GM18951 (cell line): ENCODE results near the gene IRF7.

ENCODE experiments used
- POLR2A ChIP-seq: IDR thresholded peaks from 4 replicates; pipeline ENCODE4 v1.6.1; 2011; ENCODE audit warnings: mild to moderate bottlenecking; ENCODE audit not compliant: insufficient read length, insufficient read depth; ENCODE audit errors: extremely low read depth
- in situ Hi-C: fragments of 300-500 bp; cut with MboI; formaldehyde crosslinking; loops from one replicate; pipeline ENCODE4 v1.12.0; 2022; ENCODE audit warnings: low sequenced_read_pairs, mixed read lengths, inconsistent platforms; ENCODE audit not compliant: unreplicated experiment

The IRF7 gene

DNA sequence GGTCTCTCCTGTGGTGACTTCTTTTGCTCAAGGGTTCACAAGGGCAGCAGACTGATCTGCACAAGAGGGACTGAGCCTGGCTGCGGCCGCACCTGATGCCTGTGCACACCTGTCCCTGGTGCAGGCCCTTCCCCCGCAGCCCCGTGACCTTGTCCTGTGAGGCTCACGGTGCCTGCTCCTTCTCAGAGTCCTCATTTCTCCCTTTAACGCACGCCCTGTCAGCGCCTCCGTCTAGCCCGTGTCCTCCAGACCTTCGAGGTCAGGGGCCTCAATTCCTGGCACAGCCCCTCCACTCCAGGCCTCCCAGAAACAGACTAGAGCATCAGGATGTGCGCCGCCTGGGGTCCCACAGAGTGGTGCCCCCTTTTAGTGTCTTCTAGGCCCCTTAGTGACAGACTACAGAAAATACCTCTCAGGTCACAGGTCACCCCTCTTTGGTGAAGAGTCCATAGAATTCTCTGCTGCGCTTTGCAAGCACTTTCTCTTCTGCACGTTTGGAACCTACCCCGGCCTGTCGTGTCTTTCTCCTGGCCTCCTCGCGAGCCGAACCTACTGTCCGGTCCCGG lies 20.3 kb upstream of the IRF7 start:
- TF ChIP-seq POLR2A: no peak
- in situ Hi-C loops: no loop called here

DNA sequence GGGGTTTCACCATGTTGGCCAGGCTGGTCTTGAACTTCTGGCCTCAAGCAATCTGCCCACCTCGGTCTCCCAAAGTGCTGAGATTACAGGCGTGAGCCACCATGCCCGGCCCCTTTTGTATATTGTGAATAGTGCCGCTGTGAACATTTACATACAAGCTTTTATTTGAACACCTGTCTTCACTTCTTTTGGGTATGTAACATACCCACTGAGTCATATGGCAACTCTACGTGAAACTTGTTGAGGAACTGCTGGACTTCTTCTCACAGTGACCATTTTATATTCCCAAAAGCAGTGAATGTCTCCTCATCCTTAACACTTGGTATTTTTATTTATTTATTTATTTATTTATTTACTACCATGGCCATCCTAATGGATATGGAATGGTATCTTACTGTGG lies 15.1 kb upstream of the IRF7 start:
- no peak for TF ChIP-seq POLR2A
- in situ Hi-C loops: no loop called here

DNA sequence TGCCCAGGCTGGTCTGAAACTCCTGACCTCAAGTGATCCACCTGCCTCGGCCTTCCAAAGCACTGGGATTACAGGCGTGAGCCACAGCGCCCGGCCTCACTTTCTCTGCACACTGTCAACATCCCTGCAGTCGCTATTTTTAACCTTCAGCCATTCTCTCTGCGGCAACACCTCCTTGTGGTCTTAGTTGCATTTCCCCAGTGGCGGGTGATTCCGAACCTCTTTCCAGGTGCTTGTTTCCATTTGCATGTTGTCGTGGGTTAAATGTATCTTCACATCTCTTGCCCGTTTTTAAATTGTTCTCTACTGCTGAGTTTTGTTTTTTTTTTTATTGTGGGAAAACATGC lies 13.5 kb upstream of the IRF7 start:
- in situ Hi-C loops: no loop called here
- TF ChIP-seq POLR2A: no peak

DNA sequence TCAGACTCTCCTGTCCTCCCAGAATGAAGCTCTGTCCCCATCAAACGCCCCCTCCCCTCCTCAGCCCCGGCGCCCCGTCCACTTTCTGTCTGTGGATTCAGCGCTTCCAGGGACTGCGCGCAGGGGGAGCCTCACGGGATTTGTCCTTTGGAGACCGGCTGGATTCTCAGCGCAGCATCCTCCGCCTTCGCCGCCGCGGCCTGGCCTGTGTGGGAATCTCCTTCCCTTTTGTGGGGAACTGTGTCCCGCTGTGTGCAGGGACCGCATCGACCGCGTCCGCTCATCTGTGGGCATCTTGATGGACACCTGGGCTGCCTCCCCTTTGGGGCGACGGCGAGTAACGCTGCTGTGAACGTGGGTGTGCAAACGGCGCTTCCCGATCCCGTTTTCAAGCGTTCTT lies 12.3 kb upstream of the IRF7 start:
- TF ChIP-seq POLR2A: no peak
- in situ Hi-C loops: no loop called here

DNA sequence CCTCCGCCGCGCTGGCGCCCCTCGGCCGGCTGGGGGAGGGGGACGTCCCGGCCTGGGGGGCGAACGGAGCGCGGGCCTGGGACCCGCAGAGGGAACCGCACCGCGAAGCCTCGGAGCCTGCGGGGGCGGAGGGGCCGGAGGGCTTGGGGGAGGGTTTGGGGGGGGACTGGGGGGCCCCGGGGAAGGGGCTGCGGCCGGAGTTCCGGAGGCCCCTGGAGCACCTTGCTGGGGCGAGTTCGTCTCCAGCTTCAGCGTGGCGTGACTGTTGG lies 11.5 kb upstream of the IRF7 start:
- no peak for TF ChIP-seq POLR2A
- in situ Hi-C loops: no loop called here

DNA sequence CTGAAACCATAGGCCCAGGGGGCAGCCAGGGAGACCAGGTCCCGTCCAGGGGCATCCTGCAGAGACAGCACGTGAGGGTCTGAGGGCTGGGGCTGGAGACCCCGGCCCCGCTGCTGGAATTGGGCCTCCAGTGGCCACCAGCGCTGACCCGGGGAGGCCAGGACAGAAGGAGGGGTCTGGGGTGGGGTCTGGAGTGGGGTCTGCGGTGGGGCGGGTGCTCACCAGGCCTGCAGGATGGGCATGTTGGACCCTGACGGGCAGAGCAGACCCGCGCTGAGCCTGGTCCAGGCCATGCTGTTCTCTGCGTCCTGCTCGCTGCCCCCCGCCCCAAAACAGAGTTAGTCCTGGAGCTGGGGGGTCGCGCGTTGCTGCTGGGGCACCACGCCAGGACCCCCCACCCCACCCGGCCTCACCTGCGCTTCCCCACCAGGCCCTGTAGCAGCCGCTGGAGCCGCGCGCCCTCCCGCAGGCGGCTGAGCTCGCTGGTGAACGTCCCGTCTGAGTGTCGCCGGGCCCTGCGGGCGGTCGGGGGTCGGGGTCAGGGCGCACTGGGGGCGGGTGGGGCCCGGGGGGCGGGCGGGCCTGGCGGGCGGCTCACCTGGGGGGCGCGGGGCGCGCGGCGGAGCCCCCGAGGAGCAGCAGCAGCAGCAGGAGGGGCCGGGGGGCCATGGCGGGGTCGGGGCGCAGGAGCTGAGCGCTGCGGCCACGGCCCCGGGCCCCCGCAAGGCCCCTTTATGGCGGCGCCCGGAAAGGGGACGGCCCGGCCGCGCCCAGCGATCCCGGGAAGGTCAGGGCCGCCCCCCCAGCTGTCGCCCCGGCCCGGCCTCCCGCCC lies 10.9 kb upstream of the IRF7 start, which contains the start of gene SCT:
Gene SCT, minus strand, starts transcription at position 707 of the 833 bp plus-strand sequence. Its CDS starts 38 bp downstream, at position 669.
- in situ Hi-C loops: no loop called here
- no peak for TF ChIP-seq POLR2A

DNA sequence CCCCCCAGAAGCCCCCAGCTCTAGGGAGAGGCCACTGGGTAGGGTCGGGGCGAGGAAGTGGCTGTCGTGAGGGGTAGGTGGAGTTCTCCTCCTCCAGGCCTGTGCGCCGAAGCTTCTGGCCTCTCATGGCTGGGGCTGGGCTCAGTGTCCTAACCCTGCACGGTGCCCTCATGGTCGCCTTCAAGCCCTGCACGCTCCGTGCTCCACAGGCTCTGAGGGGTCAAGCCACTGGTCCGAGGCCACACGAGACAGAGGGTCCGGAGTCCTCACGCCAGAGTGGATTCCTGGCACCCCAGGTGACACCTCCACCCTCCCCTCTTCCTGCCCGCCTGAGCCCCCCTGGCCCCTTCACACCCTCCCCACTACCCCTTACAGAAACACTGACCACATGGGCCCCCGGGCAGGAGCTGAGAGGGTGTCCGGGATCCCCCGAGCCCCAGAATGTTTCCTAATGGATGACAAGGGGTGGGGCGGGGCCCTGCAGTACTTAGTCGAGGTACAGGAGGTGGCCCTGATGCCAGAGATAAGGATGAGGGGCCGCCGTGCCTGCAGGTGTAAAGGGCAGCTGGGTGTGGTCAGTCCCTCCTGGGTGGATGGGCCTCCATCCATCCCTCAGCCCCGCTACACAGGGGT lies 10.0 kb upstream of the IRF7 start:
- TF ChIP-seq POLR2A: no peak
- in situ Hi-C loops: no loop called here

DNA sequence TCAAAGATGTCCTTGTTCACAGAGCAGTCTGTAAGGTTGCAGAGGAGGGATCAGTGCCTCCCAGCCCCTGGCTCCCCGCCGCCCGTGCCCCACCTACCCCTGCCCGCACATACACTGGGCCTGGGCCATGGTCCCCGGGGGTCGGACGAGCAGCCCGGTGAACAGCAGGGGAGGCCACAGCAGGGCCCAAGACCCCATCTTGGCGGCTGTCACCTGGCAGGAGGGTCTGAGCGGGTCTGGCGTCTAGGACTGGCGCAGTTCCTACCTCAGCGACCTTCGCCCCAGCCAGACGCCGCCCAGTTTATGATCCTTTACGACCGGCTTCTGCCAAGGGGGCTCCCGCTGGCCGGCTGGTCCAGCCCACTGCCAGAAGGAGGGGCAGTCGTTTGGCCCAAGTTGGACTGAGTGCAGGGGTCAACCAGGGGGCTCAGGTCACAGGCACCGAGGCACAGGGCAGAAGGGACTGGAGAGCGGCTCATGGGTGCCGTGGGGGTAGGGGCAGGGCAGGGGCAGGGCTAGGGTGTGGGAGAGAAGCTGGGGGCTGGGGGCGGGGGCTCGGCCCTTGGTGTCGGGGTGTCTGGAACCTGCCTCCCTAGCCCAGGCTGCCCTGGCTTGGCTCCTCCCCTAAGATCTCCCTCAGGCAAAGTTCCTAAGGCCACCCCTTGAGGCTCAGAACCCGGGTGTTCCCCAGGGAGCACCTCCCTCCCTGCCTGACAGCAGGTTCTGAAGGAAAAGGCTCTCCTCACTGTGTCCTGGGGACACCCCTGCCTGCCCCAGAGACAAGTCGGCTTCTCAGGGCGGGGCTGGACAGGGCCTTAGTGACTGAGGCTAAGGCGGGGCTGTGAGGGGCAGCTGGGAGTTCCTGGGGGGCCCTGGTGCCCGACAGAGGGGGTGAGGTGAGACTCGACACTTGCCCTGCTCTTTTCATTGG lies 9.2 kb upstream of the IRF7 start, which contains the start of gene CDHR5:
Gene CDHR5, minus strand, starts transcription at position 251 of the 931 bp plus-strand sequence. Its CDS starts 53 bp downstream, at position 198.
- in situ Hi-C loops: no loop called here

DNA sequence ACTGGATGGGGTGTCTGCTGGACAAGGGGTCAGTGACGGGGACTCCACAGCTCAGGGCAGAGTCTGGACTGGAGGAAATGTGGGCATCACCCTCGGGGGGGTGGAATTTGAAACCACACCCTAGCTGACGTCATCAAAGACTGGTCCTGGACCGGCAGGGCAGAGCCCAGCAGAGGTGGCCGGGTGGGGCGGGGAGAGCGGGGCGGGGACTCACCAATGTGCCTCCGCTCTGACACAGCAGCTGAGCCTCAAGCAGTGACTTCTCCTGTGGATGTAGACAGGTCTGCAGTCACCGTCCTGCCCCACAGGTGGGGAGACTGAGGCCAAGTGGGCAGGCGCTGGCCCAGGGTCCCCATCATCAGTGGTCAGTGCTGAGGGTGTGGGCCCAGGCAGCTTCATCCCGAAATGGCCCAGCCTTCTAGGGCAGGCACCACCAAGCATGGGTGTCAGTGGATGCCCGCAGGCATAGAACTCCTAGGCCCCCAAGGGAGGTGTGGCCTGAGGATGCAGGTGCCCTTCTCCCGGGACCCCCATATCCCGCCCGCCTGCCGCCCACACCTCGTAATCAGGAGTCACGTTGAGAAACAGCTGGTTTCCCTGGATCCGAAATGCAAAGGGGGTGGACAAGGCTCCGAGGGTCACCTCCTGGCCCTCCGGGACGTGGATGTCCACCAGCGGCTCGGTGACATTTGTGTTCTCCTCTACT lies 8.4 kb upstream of the IRF7 start:
- in situ Hi-C loops: no loop called here
- TF ChIP-seq POLR2A: no peak

More for the DNA sequence above, 9.2 kb upstream of the IRF7 start, which contains the start of gene CDHR5:
- no peak for TF ChIP-seq POLR2A

DNA sequence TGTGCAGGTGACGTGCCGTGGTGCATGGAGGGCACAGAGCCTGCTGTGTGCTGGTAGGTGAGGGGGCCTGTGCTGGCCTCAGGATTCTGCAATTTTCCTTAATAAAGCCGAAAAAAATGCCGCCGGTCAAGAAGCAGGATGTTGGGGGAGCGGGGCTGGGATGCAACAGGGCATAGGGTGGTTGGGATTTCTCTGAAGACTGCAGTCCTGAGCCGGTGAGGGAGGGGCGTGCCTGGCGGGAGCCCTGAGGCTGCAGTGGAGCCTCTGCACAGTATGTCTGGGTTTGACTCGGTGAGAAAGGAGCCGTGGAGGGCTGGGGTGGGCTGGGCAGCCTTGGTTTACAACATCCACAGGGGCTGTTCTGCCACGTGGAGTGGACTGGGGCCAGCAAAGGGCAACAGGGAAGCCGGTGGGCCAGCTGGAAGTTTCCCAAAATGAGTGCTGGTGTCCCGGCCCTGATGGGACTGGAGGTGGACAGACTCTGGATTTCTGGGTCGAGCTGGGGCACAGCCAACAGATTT lies 7.7 kb upstream of the IRF7 start:
- in situ Hi-C loops: no loop called here
- TF ChIP-seq POLR2A: no peak

DNA sequence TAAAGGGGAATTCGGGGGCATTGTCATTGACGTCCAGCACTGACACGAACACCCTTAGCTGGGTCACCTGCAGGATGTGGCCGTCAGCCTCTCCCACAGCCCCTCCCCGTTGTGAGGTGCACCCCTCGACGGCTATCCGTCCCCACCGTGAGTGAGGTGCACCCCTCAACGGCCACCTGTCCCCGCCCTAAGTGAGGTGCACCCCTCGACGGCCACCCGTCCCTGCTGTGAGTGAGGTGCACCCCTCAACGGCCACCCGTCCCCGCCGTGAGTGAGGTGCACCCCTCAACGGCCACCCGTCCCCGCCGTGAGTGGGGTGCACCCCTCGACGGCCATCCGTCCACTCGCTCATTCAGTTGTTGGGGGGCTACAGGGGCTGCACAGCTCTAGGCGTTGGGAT lies 6.1 kb upstream of the IRF7 start:
- no peak for TF ChIP-seq POLR2A

More for the DNA sequence above, 6.1 kb upstream of the IRF7 start:
- in situ Hi-C loops: no loop called here
